HG03095 (cell line): ENCODE data around the gene ALAS2.
"Not testable (repeated sequence)": the region's sequence is repeated elsewhere in the genome, so short reads cannot be mapped to it uniquely, and the experiment has no call there.

Source experiments
- ATAC-seq: cut with Tn5 transposase; IDR thresholded peaks from one replicate; pipeline ENCODE4 v1.9.1; 2021; ENCODE audit warnings: moderate library complexity; ENCODE audit not compliant: unreplicated experiment

The ALAS2 gene

GRCh38 chrX:55030271-55031205 is at the start of gene ALAS2:
Gene ALAS2 (minus strand): TSS chrX:55030977. CDS start chrX:55026000, 4,977 bp downstream.
- ATAC-seq = no peak

- ATAC-seq = no peak
These were observed 44.2 kb upstream of the ALAS2 start, which contains the start of gene PAGE2B for GRCh38 chrX:55074851-55075467. Gene PAGE2B (plus strand): TSS chrX:55075030. CDS start chrX:55076042, 1,012 bp downstream.

GRCh38 chrX:55072286-55072685 is 41.5 kb upstream of the ALAS2 start:
- no peak for ATAC-seq

GRCh38 chrX:55067180-55067579 is 36.4 kb upstream of the ALAS2 start:
- not testable (repeated sequence) for ATAC-seq

GRCh38 chrX:55057675-55058249 is 27.0 kb upstream of the ALAS2 start:
- peak; percentile 80 for ATAC-seq

GRCh38 chrX:55056820-55057674 is 26.3 kb upstream of the ALAS2 start:
- ATAC-seq = no peak

GRCh38 chrX:55050599-55050998 is 19.8 kb upstream of the ALAS2 start:
- not testable (repeated sequence) for ATAC-seq

GRCh38 chrX:55041514-55041913 is 10.7 kb upstream of the ALAS2 start:
- ATAC-seq = no peak

- ATAC-seq = no peak
These were observed 8.7 kb upstream of the ALAS2 start for GRCh38 chrX:55039471-55039870.

GRCh38 chrX:55033429-55033828 is 2.7 kb upstream of the ALAS2 start:
- ATAC-seq = no peak

GRCh38 chrX:55029291-55029690 is 1.5 kb downstream of the ALAS2 start:
- ATAC-seq = no peak

- no peak for ATAC-seq
These were observed 2.2 kb downstream of the ALAS2 start for GRCh38 chrX:55028611-55029010.

GRCh38 chrX:55028040-55028439 is 2.7 kb downstream of the ALAS2 start:
- ATAC-seq = no peak

- ATAC-seq = no peak
These were observed 3.9 kb downstream of the ALAS2 start for GRCh38 chrX:55026840-55027239.

- ATAC-seq = no peak
These were observed 4.6 kb downstream of the ALAS2 start for GRCh38 chrX:55026143-55026542.

- ATAC-seq = no peak
These were observed 15.9 kb downstream of the ALAS2 start for GRCh38 chrX:55014897-55015299.

- ATAC-seq = no peak
These were observed 19.5 kb downstream of the ALAS2 start for GRCh38 chrX:55011294-55011693.

- no peak for ATAC-seq
These were observed 22.0 kb downstream of the ALAS2 start for GRCh38 chrX:55008571-55009358.

GRCh38 chrX:55007656-55008055 is 23.1 kb downstream of the ALAS2 start:
- no peak for ATAC-seq
